Measurements from ENCODE around the gene SOCS4.
"Not testable (repeated sequence)": the region's sequence is repeated elsewhere in the genome, so short reads cannot be mapped to it uniquely, and the experiment has no call there.

Gene SOCS4

GRCh38 chr14:55026793-55027561 lies at the start of gene SOCS4, which contains the start of gene WDHD1:
SOCS4 (plus strand) TSS chr14:55027236; CDS start chr14:55043042, 15,806 bp downstream.
WDHD1 (minus strand) TSS chr14:55027099; CDS start chr14:55026787, 312 bp downstream.
- H3K4me3 ChIP-seq (ENCODE audit: low read depth, low read length), result peak within 1 kb of the TSS; percentile 92

GRCh38 chr14:54979039-54979438 lies 48.0 kb upstream of the SOCS4 start:
- H3K4me3 ChIP-seq (ENCODE audit: low read depth, low read length), result no peak overlapping the region

GRCh38 chr14:54981698-54982097 lies 45.3 kb upstream of the SOCS4 start:
- H3K4me3 ChIP-seq (ENCODE audit: low read depth, low read length), result no peak overlapping the region

- H3K4me3 ChIP-seq (ENCODE audit: low read depth, low read length), result no peak overlapping the region
These were observed 41.9 kb upstream of the SOCS4 start for GRCh38 chr14:54985156-54985555.

- no peak overlapping the region for H3K4me3 ChIP-seq (ENCODE audit: low read depth, low read length)
These were observed 26.7 kb upstream of the SOCS4 start for GRCh38 chr14:55000381-55000780.

- no peak overlapping the region for H3K4me3 ChIP-seq (ENCODE audit: low read depth, low read length)
These were observed 22.0 kb upstream of the SOCS4 start for GRCh38 chr14:55005071-55005470.

- no peak overlapping the region for H3K4me3 ChIP-seq (ENCODE audit: low read depth, low read length)
These were observed 12.0 kb upstream of the SOCS4 start for GRCh38 chr14:55015006-55015405.

- H3K4me3 ChIP-seq (ENCODE audit: low read depth, low read length), result no peak overlapping the region
These were observed 7.0 kb upstream of the SOCS4 start for GRCh38 chr14:55019968-55020554.

- not testable (repeated sequence) for H3K4me3 ChIP-seq (ENCODE audit: low read depth, low read length)
These were observed 2.7 kb upstream of the SOCS4 start for GRCh38 chr14:55024365-55024764.

- H3K4me3 ChIP-seq (ENCODE audit: low read depth, low read length), result peak overlapping the region; percentile 92
These were observed 1.1 kb upstream of the SOCS4 start for GRCh38 chr14:55025948-55026347.

- H3K4me3 ChIP-seq (ENCODE audit: low read depth, low read length), result peak overlapping the region; percentile 92
These were observed 619 bp upstream of the SOCS4 start for GRCh38 chr14:55026441-55026792.

- peak overlapping the region; percentile 92 for H3K4me3 ChIP-seq (ENCODE audit: low read depth, low read length)
These were observed 1.0 kb downstream of the SOCS4 start for GRCh38 chr14:55028066-55028465.

- H3K4me3 ChIP-seq (ENCODE audit: low read depth, low read length), result peak overlapping the region; percentile 92
These were observed 1.4 kb downstream of the SOCS4 start for GRCh38 chr14:55028476-55028875.

- no peak overlapping the region for H3K4me3 ChIP-seq (ENCODE audit: low read depth, low read length)
These were observed 4.2 kb downstream of the SOCS4 start for GRCh38 chr14:55031190-55031589.

- not testable (repeated sequence) for H3K4me3 ChIP-seq (ENCODE audit: low read depth, low read length)
These were observed 11.0 kb downstream of the SOCS4 start for GRCh38 chr14:55037995-55038394.

- H3K4me3 ChIP-seq (ENCODE audit: low read depth, low read length), result no peak overlapping the region
These were observed 11.7 kb downstream of the SOCS4 start for GRCh38 chr14:55038708-55039107.

- no peak overlapping the region for H3K4me3 ChIP-seq (ENCODE audit: low read depth, low read length)
These were observed 16.5 kb downstream of the SOCS4 start for GRCh38 chr14:55043528-55043927.

- no peak overlapping the region for H3K4me3 ChIP-seq (ENCODE audit: low read depth, low read length)
These were observed 18.1 kb downstream of the SOCS4 start for GRCh38 chr14:55045087-55045486.

GRCh38 chr14:55047301-55048053 lies 20.4 kb downstream of the SOCS4 start:
- H3K4me3 ChIP-seq (ENCODE audit: low read depth, low read length), result no peak overlapping the region

GRCh38 chr14:55048900-55049436 lies 21.9 kb downstream of the SOCS4 start:
- no peak overlapping the region for H3K4me3 ChIP-seq (ENCODE audit: low read depth, low read length)

- H3K4me3 ChIP-seq (ENCODE audit: low read depth, low read length), result peak overlapping the region; percentile 99
These were observed 24.1 kb downstream of the SOCS4 start for GRCh38 chr14:55051165-55051422.

All from iPS-11a (cell line).